A549 treated with AZD9567 at 1 μM for 4 hours (cell line): ENCODE data around the gene SUOX. TPM values are rescaled to one million over a fixed set of nuclear protein-coding genes. Genes with fewer than 3 reads are reported as not detected.

Experiments used
- total RNA-seq: library from RNA; stranded (reverse); fragments of 200-300 nt; extraction: Qiagen RNA extraction; gene quantifications from 5 replicates; pipeline ENCODE4 v1.2.3, GENCODE V29; 2022; ENCODE audit not compliant: insufficient read depth

Gene SUOX
- total RNA-seq, result 6.4 to 10.7 TPM (median 8.1 TPM) in 5 replicates

DNA sequence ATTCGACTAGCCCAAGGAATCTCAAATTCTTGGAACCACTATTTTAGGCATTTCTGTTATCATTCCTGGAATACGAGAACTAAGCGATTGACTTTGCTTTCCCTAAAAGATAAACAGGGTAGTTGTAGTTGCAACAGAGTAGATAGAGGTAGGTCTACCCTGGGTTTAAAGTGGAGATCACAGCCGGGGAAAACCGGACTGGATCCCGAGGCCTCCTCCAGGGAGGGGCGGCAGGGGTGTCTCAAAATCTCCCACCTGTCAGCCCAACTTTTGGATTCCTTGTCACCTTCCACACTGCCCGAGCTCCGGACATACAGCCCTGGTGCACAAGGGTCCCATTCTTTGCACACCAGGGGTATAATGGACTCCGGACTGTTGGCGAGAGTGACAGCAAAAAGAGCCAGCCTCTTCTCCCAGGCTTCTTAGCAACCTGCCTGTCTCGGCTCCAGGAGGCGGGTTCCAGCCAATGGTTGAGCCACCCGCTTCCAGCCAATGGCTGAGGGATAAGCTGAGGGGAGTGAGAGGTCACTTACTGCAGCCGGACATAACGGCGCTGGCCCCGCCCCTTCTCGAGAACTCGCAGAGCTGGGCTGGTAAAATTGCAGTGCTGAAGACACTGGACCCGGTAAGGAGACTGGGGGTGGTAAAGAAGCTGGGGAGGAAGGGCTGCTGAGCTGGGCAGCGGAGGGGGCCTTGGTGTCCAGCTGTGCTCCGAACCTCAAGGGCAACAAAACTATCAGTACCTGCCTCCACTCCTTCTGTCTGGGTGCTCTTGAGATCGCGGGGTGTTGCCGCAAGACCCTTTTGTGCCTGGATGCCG, at the start of gene SUOX:
SUOX (plus strand) TSS at position 562 of the 820 bp plus-strand sequence. CDS start 4,946 bp downstream, outside the sequence.

DNA sequence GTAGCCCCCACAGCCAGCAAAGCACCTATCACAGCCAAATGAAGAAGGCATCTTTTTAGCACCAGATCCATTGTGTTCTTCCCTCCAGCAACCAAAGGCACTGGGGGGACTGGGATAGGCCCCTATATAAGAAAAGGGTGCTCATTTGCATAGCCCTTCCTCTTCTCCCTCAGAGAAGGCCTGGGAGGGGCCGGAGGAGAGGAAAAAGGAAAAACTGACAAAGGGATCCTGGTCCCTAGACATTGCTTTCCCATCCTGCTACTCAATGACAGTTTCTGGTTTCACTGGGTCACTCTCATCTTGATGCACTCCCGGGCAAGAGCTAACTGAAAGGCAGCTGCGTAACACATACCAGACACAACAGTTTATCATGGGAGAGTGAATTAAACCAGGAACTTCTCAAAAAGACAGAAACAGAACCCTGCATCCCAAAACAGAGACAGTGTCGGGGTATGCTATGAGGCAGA, 31.1 kb upstream of the SUOX start, which contains the start of gene PMEL:
PMEL (minus strand) TSS at position 102 of the 467 bp plus-strand sequence; CDS start at position 71, 31 bp downstream.

DNA sequence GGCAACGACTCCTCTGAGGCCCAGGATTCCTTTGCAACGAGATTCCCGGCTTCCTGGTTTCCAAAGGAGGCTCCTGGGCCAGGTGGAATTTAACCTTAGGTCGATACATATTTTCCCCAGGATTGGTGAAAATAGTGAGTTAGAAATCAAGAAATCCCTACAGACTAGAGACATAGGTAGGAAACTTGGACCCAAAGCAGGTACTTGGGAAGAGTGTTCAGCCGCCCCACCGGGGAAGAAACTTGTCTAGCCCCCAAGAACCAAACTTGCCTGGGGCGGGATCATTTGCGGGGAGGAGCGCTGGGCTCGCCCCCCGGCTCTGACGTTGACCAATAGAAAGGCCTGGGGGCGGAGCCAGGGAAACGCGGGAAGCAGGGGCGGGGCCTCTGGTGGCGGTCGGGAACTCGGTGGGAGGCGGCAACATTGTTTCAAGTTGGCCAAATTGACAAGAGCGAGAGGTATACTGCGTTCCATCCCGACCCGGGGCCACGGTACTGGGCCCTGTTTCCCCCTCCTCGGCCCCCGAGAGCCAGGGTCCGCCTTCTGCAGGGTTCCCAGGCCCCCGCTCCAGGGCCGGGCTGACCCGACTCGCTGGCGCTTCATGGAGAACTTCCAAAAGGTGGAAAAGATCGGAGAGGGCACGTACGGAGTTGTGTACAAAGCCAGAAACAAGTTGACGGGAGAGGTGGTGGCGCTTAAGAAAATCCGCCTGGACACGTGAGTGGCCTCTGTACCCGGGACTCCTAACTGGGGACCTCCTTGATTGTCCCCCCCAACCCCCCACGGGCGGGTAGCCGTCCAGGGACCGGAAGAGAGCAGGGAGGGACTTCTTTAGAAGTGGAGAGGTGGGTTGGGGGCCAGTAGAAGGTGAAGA, 30.4 kb upstream of the SUOX start, which contains the start of gene CDK2:
CDK2 (plus strand) TSS at position 423 of the 874 bp plus-strand sequence; CDS start at position 602, 179 bp downstream.

DNA sequence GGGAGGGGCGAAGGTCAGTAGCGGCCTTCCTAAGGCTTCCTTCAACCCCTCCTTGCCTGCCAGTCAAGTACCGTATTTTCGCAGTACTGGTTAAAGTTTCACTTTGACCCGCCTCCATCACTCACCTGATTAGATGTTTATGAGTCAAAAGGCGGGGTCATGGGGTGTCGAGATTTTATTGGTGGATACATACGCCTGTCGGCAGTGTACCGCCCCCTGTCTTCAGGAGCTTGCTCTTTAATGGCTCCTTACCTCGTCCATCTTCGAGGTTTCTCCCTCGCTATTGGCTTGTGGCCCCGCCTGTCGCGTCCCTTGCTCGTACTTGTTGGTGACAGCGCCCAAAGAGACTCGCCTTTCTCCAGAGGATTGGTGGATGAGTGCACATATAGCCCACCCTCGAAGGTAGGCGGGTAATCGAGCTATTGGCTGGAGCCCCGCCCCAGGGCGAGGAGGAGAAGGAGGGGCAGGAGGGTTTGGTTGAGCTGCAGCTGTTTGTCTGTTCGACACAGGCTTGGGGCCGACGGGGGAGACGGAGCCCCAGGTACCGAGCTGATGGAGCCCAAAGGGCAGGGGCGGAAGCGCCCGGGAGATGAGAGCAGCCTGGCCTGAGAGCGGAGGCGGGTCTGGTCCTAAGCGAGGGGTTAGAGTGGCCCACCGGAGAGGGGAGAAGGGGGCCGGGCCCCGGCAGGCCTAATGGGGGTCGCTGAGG, 23.3 kb upstream of the SUOX start, which contains the start of gene RAB5B:
RAB5B (plus strand) TSS at position 480 of the 709 bp plus-strand sequence. CDS start 12,883 bp downstream, outside the sequence.

DNA sequence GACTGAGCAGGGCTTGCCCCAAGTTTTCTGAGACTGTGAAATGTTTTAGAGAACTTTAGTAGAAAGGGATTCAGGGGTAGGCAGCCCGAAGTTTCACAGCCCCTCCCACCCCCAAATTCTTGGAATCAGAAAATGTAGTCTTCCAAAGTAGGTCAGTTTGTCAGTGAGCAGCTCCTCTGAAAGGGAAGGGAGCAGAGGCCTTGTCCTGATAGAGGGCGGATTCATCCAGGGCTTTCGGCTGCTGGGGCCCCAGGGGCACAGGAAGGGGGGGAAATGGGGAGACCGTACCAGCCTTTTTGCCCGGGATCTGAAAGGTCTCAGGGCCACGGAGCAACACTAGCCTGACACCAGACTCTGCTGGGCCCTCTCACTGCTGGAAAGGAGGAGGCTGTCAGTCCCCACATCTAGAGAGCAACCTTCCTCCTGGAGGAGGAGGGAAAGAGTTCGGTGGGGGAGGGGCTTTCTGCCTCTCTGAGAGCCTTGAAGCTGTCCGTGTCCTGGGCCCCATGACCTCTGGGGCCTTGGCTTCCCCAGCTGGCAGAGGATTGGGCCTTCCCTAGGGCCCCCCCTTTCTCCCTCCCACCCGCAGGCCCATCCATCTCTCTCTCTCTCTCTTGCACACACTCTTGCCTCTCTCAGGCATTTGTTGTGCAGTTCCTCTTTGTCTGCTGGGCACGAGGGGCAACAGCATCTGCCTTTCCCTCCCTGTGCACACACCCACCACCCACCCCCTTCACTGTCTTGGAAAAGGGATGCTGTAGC, 23.5 kb downstream of the SUOX start, which contains the start of gene IKZF4:
IKZF4 (plus strand) TSS at position 621 of the 762 bp plus-strand sequence. CDS start 451 bp downstream, outside the sequence.

DNA sequence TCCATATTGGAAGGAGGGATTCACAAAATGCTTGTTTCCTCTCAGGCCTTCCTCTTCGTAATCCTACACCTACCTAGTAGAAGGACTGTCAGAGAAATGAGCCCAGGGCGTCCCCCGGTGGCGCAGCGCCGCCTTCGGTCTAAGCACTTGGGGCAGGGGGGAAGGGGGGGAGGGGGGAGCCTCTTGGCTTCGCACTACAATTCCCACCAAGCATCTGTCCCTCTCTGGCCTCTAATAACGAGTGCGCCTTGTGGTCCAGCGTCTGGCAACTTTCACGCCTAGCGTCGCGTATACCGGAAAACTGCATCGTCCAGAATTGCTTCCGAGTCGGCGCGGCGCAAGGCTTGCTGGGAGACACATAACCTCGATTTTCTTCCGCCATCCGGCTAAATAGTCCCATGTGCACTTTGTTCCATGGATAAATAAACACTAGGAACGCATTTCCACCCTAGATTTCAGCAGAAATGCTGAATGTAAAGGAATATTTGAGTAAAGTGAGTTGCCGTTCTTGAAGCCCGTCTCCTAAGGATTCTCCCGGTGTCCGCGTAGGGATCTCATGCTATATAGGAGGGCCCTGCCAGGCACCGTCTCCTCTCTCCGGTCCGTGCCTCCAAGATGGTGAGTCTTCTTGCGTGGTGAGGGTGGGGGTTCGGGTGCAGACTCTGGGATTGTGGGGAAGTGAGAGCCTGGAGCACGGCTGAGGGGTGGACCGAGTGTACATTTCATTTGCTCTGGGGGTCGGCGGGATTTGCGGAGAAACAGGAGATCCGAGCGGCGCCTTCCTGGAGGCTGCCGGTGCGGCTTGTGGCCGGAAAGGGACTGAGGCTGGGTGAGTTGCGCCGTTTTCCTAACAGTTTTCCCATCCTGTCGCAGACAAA, 44.7 kb downstream of the SUOX start, which contains the start of gene RPS26:
RPS26 (plus strand) TSS at position 367 of the 878 bp plus-strand sequence; CDS start at position 616, 249 bp downstream.

Other genes starting within 250 kb of the SUOX start
- gene SARNP, start 179.6 kb upstream of the SUOX start, total RNA-seq, result 90.8 to 133 TPM (median 92.8 TPM) in 5 replicates
- 100 to 110 TPM (median 108 TPM) in 5 replicates for gene ORMDL2, start 179.2 kb upstream of the SUOX start, total RNA-seq
- 16.2 to 29.2 TPM (median 18.3 TPM) in 5 replicates for gene DNAJC14, start 167.7 kb upstream of the SUOX start, total RNA-seq
- gene MMP19, start 154.3 kb upstream of the SUOX start, total RNA-seq, result 0.12 to 0.29 TPM (median 0.20 TPM) in 4 of 5 replicates, not detected in the other
- 38.0 to 46.9 TPM (median 40.9 TPM) in 5 replicates for gene PYM1, start 69.4 kb upstream of the SUOX start, total RNA-seq
- gene DGKA, start 66.1 kb upstream of the SUOX start, total RNA-seq, result 16.5 to 52.6 TPM (median 18.3 TPM) in 5 replicates
- 0.73 to 2.4 TPM (median 0.96 TPM) in 5 replicates for gene PMEL, start 31.2 kb upstream of the SUOX start, total RNA-seq
- 46.4 to 94.3 TPM (median 55.3 TPM) in 5 replicates for gene CDK2, start 30.4 kb upstream of the SUOX start, total RNA-seq
- 27.4 to 34.9 TPM (median 33.8 TPM) in 5 replicates for gene RAB5B, start 23.2 kb upstream of the SUOX start, total RNA-seq
- gene IKZF4, start 23.8 kb downstream of the SUOX start, total RNA-seq, result 1.5 to 2.2 TPM (median 1.9 TPM) in 5 replicates
- gene RPS26, start 44.6 kb downstream of the SUOX start, total RNA-seq, result 460 to 862 TPM (median 750 TPM) in 5 replicates
- 0.93 to 5.5 TPM (median 1.8 TPM) in 5 replicates for gene ERBB3, start 82.9 kb downstream of the SUOX start, total RNA-seq
- 280 to 304 TPM (median 287 TPM) in 5 replicates for gene PA2G4, start 107.3 kb downstream of the SUOX start, total RNA-seq
- gene RPL41, start 119.4 kb downstream of the SUOX start, total RNA-seq, result 3,768 to 6,003 TPM (median 5,882 TPM) in 5 replicates
- gene ZC3H10, start 121.0 kb downstream of the SUOX start, total RNA-seq, result 2.7 to 3.5 TPM (median 3.0 TPM) in 5 replicates
- gene ESYT1, start 131.0 kb downstream of the SUOX start, total RNA-seq, result 59.9 to 76.2 TPM (median 68.0 TPM) in 5 replicates
- gene MYL6B, start 155.3 kb downstream of the SUOX start, total RNA-seq, result 45.1 to 79.4 TPM (median 77.9 TPM) in 5 replicates
- gene MYL6, start 161.1 kb downstream of the SUOX start, total RNA-seq, result 2,096 to 2,356 TPM (median 2,204 TPM) in 5 replicates
- gene SMARCC2, start 192.2 kb downstream of the SUOX start, total RNA-seq, result 27.9 to 36.9 TPM (median 34.1 TPM) in 5 replicates
- 22.1 to 27.6 TPM (median 26.5 TPM) in 5 replicates for gene RNF41, start 224.6 kb downstream of the SUOX start, total RNA-seq
- 41.7 to 59.8 TPM (median 56.8 TPM) in 5 replicates for gene NABP2, start 227.1 kb downstream of the SUOX start, total RNA-seq
- 0.09 to 0.13 TPM in 2 of 5 replicates, not detected in the others for gene SLC39A5, start 232.8 kb downstream of the SUOX start, total RNA-seq